SK-N-SH (cell line): ENCODE measurements around the gene DDX24. TPM values are rescaled to one million over a fixed set of nuclear protein-coding genes. Genes with fewer than 3 reads are reported as not detected.

Experiments
- CTCF ChIA-PET: fragments of 300-600, 350-600 bp; formaldehyde crosslinking; extraction: SDS; loops from one replicate; lab custom pipeline; 2021; lab: Yijun Ruan, JAX
- POLR2A ChIA-PET: fragments of 350-600 bp; sonication (Branson Sonifier 250); formaldehyde crosslinking; extraction: SDS; loops from one replicate; lab custom pipeline; 2020; ENCODE audit warnings: antibody characterized with exemption, inconsistent platforms; lab: Yijun Ruan, JAX
- DNase-seq: peaks from one replicate; pipeline ENCODE4 v3.0.0; 2012
- H2AFZ ChIP-seq: fragments of 200-600 bp; sonication (generic); 2 replicates; pipeline ENCODE4 v1.8.1; 2016; ENCODE audit warnings: antibody characterized with exemption, mild to moderate bottlenecking, low read depth
- H3F3A ChIP-seq: fragments of 200-600 bp; sonication (generic); replicated peaks from 2 replicates; pipeline ENCODE3; 2016; ENCODE audit warnings: antibody characterized with exemption, mild to moderate bottlenecking; ENCODE audit not compliant: insufficient read depth
- H3K27ac ChIP-seq, 2 experiments: fragments of 200-500 bp in 1 of 2; fragments of 200-600 bp in 1 of 2; sonication (Bioruptor generic) in 1 of 2; sonication (generic), shearing (Covaris generic) in 1 of 2; 2 replicates each; pipeline versions ENCODE4 v1.5.1 to v1.6.1; 2014 to 2016; ENCODE audit warnings: low read depth in 2 of 2, inconsistent platforms in 1 of 2, low read length in 1 of 2, mild to moderate bottlenecking in 1 of 2, mixed read lengths in 1 of 2
- H3K27me3 ChIP-seq: fragments of 200-600 bp; sonication (generic), shearing (Covaris generic); 2 replicates; pipeline ENCODE4 v1.6.1; 2016; ENCODE audit warnings: mixed run types; ENCODE audit not compliant: insufficient read depth
- H3K36me3 ChIP-seq, 2 experiments: fragments of 200-500 bp in 1 of 2; fragments of 200-600 bp in 1 of 2; sonication (Bioruptor generic) in 1 of 2; sonication (generic) in 1 of 2; replicated peaks in 1 of 2; 2 replicates each; pipeline versions ENCODE3 to v1.5.1; 2014 to 2016; ENCODE audit warnings: low read length in 1 of 2, mild to moderate bottlenecking in 1 of 2; ENCODE audit not compliant: insufficient read depth in 2 of 2, control insufficient read depth in 1 of 2
- H3K4me1 ChIP-seq, 2 experiments: fragments of 200-500 bp in 1 of 2; fragments of 200-600 bp in 1 of 2; sonication (Bioruptor generic) in 1 of 2; sonication (generic), shearing (Covaris generic) in 1 of 2; 2 replicates each; pipeline versions ENCODE4 v1.5.1 to v1.6.1; 2014 to 2016; ENCODE audit warnings: low read depth in 1 of 2, low read length in 1 of 2, mixed run types in 1 of 2; ENCODE audit not compliant: insufficient read depth in 2 of 2, control insufficient read depth in 1 of 2
- H3K4me2 ChIP-seq: fragments of 200-600 bp; sonication (generic), shearing (Covaris generic); 2 replicates; pipeline ENCODE4 v1.6.1; 2017; ENCODE audit warnings: mixed run types
- H3K4me3 ChIP-seq, 2 experiments: fragments of 200-500 bp in 1 of 2; fragments of 200-600 bp in 1 of 2; sonication (Bioruptor generic) in 1 of 2; sonication (generic), shearing (Covaris generic) in 1 of 2; 2 replicates each; pipeline versions ENCODE4 v1.5.1 to v1.8.1; 2014 to 2016; ENCODE audit warnings: low read depth in 2 of 2, inconsistent platforms in 1 of 2, low read length in 1 of 2, mild to moderate bottlenecking in 1 of 2, mixed read lengths in 1 of 2, moderate library complexity in 1 of 2
- H3K79me2 ChIP-seq: fragments of 200-600 bp; sonication (generic); 2 replicates; pipeline ENCODE4 v1.8.1; 2017; ENCODE audit warnings: mild to moderate bottlenecking; ENCODE audit not compliant: insufficient read depth
- H3K9ac ChIP-seq: fragments of 200-600 bp; sonication (generic); 2 replicates; pipeline ENCODE4 v1.6.1; 2017; ENCODE audit warnings: mixed run types
- H3K9me2 ChIP-seq: fragments of 200-600 bp; sonication (generic); 2 replicates; pipeline ENCODE4 v1.6.1; 2017; ENCODE audit warnings: mixed run types
- H3K9me3 ChIP-seq: fragments of 200-600 bp; sonication (generic); 2 replicates; pipeline ENCODE4 v1.6.1; 2017; ENCODE audit warnings: mixed run types, mild to moderate bottlenecking, moderate library complexity
- H4K20me1 ChIP-seq: fragments of 200-600 bp; sonication (generic); 2 replicates; pipeline ENCODE4 v1.6.1; 2017; ENCODE audit warnings: mild to moderate bottlenecking, mixed run types; ENCODE audit not compliant: insufficient read depth
- CTCF ChIP-seq: fragments of 200-600 bp; sonication (generic); IDR thresholded peaks from 2 replicates; pipeline ENCODE4 v1.6.1; 2017; ENCODE audit warnings: antibody characterized with exemption, mild to moderate bottlenecking, moderate library complexity
- EP300 ChIP-seq, 2 experiments: IDR thresholded peaks; 2 replicates each; pipeline versions ENCODE4 v1.4.0 to v1.6.1; 2012; ENCODE audit warnings: borderline replicate concordance in 1 of 2, low read depth in 1 of 2, low read length in 1 of 2
- EZH2phosphoT487 ChIP-seq: fragments of 200-600 bp; sonication (generic); IDR thresholded peaks from 2 replicates; pipeline ENCODE4 v1.6.1; 2017; ENCODE audit warnings: low read depth, mixed run types, mild to moderate bottlenecking, antibody characterized with exemption, moderate library complexity, borderline replicate concordance
- GABPA ChIP-seq: IDR thresholded peaks from 2 replicates; pipeline ENCODE4 v1.4.0; 2012; ENCODE audit warnings: low read depth, mild to moderate bottlenecking
- GATA2 ChIP-seq: sonication (generic); formaldehyde crosslinking; IDR thresholded peaks from 2 replicates; pipeline ENCODE4 v1.5.0; 2020; ENCODE audit warnings: mild to moderate bottlenecking, missing genetic modification reagents
- MAX ChIP-seq: IDR thresholded peaks from 2 replicates; pipeline ENCODE4 v1.4.0; 2012; ENCODE audit warnings: low read depth
- PBX3 ChIP-seq: IDR thresholded peaks from 2 replicates; pipeline ENCODE4; 2012
- POLR2AphosphoS5 ChIP-seq: IDR thresholded peaks from 2 replicates; pipeline ENCODE4 v1.6.1; 2012; ENCODE audit warnings: low read depth, low read length
- SIN3A ChIP-seq: IDR thresholded peaks from 2 replicates; pipeline ENCODE4 v1.6.1; 2012; ENCODE audit warnings: low read depth, mild to moderate bottlenecking, low read length, moderate library complexity, borderline replicate concordance
- TCF12 ChIP-seq: IDR thresholded peaks from 2 replicates; pipeline ENCODE4 v1.4.0; 2012
- USF1 ChIP-seq: IDR thresholded peaks from 2 replicates; pipeline ENCODE4 v1.4.0; 2012; ENCODE audit warnings: low read depth, borderline replicate concordance
- ZBTB33 ChIP-seq: IDR thresholded peaks from 2 replicates; pipeline ENCODE4 v1.4.0; 2012; ENCODE audit warnings: low read depth, borderline replicate concordance
- WGBS: methylation state at CpG from one replicate; pipeline ENCODE4 v1.1.6; 2017; ENCODE audit warnings: low lambda C conversion rate; 5-methylcytosine and 5-hydroxymethylcytosine counted together
- polyA plus RNA-seq, 3 experiments: library from polyadenylated mRNA; depleted of rRNA; stranded (reverse); fragments of >200 nt; gene quantifications; 2 replicates each; pipeline ENCODE4 v1.2.3, GENCODE V29; 2012

The DDX24 gene
- polyA plus RNA-seq, 1 of the 3 experiments (the other 2 are of a cell fraction): 108 TPM

GRCh38 chr14:94129111-94129757, 48.2 kb upstream of the DDX24 start, which contains the start of gene IFI27L2:
Gene IFI27L2 (minus strand): TSS chr14:94129604. CDS start chr14:94129564, 40 bp downstream.
- peak within 1 kb of the TSS; percentile 60 for H3K9ac ChIP-seq

More at GRCh38 chr14:94129111-94129757, 48.2 kb upstream of the DDX24 start, which contains the start of gene IFI27L2:
- peak; percentile 88 for DNase-seq
- H3K79me2 ChIP-seq: no peaks in the 10 kb centered on the region
- H4K20me1 ChIP-seq: no peaks in the 10 kb centered on the region
- no peaks in the 10 kb centered on the region for H3K9me3 ChIP-seq
- H3K27me3 ChIP-seq: no peaks in the 10 kb centered on the region
- H3K4me3 ChIP-seq: peak within 1 kb of the TSS; percentile 62 to 67
- H3K4me1 ChIP-seq: peaks cover 0 to 7% of the 10 kb centered on the region in 2 experiments; a peak in 2 of 4 replicates
- TF ChIP-seq TCF12 (no peak), USF1 (peak; percentile 50; the same call in 1 of the 2 replicates), EZH2phosphoT487 (no peak), GABPA (peak; percentile 31; the same call in 1 of the 2 replicates), GATA2 (CRISPR knock-in tag) (no peak), CTCF (peak; percentile 12; the same call in 1 of the 2 replicates), MAX (0 out of 2 replicates have a peak, but pooled peaks have one; percentile 13), EP300 (IDR thresholded peaks at IDR 0.05; ENCODE audit: borderline replicate concordance in 1 of 2, low read depth in 1 of 2, low read length in 1 of 2) (no peak), PBX3 (0 out of 2 replicates have a peak, but pooled peaks have one; percentile 11), SIN3A (peak; percentile 22; the same call in 1 of the 2 replicates), ZBTB33 (no peak), POLR2AphosphoS5 (0 out of 2 replicates have a peak, but pooled peaks have one; percentile 26)
- H3F3A ChIP-seq: peaks cover 11% of the 10 kb centered on the region
- H3K27ac ChIP-seq: peak within 1 kb of the TSS; percentile 46 to 56
- 11% methylated on average over 24 of the region's 27 CpGs for WGBS
- H2AFZ ChIP-seq: peak within 1 kb of the TSS; percentile 87
- ChIA-PET POLR2A (no interaction called here), CTCF (interaction anchor here (0.6 to 6.9 kb wide), 12 partner anchors 10 to 283 kb away, joined by 3 to 64 read pairs (median 4); partner anchors contain the start of genes DDX24 and IFI27L1)
- no peaks in the 10 kb centered on the region for H3K9me2 ChIP-seq
- peaks cover 0 to 6% of the 10 kb centered on the region in 2 experiments for H3K36me3 ChIP-seq
- peak within 1 kb of the TSS; percentile 89 for H3K4me2 ChIP-seq
